H1 (cell line): Measurements from ENCODE around the gene COL6A1. TPM values are rescaled to one million over a fixed set of nuclear protein-coding genes. Genes with fewer than 3 reads are reported as not detected.

Source experiments
- EZH2 ChIP-seq: fragments of 200-600 bp; sonication (generic); IDR thresholded peaks from 2 replicates; pipeline ENCODE4 v1.7.1; 2012; ENCODE audit warnings: low read depth, mild to moderate bottlenecking, moderate library complexity, low read length, inconsistent platforms; ENCODE audit not compliant: severe bottlenecking
- HDAC2 ChIP-seq, 2 experiments: fragments of 300-600 bp in 1 of 2; sonication (generic) in 1 of 2; IDR thresholded peaks; 2 replicates each; pipeline ENCODE4 v1.6.1; 2011 to 2012; ENCODE audit warnings: low read depth in 2 of 2, low read length in 2 of 2, mild to moderate bottlenecking in 2 of 2, moderate library complexity in 2 of 2, borderline replicate concordance in 1 of 2, inconsistent platforms in 1 of 2
- JUN ChIP-seq: IDR thresholded peaks from 2 replicates; pipeline ENCODE4 v1.6.1; 2011; ENCODE audit warnings: low read depth, mild to moderate bottlenecking, improper control_type of control experiment, low read length
- KDM4A ChIP-seq: IDR thresholded peaks from one replicate; pipeline ENCODE4 v1.7.1; 2012; ENCODE audit warnings: low read depth, mild to moderate bottlenecking, moderate library complexity, low read length, inconsistent platforms; ENCODE audit not compliant: severe bottlenecking
- SIN3A ChIP-seq, 2 experiments: IDR thresholded peaks in 1 of 2; conservative IDR thresholded peaks in 1 of 2; 2 replicates each; pipeline ENCODE4 v1.6.1; 2011 to 2012; ENCODE audit warnings: low read length in 2 of 2, improper control_type of control experiment in 1 of 2, low read depth in 1 of 2, mild to moderate bottlenecking in 1 of 2
- TBP ChIP-seq: IDR thresholded peaks from 2 replicates; pipeline ENCODE4 v1.6.1; 2011; ENCODE audit warnings: low read depth, low read length, improper control_type of control experiment
- ZNF274 ChIP-seq: IDR thresholded peaks from 2 replicates; pipeline ENCODE4 v1.7.0; 2012; ENCODE audit warnings: low read length, borderline replicate concordance; ENCODE audit errors: extremely low read depth
- polyA plus RNA-seq, 7 experiments: library from polyadenylated mRNA; depleted of rRNA in 3 of 7; stranded (reverse) in 5 of 7; unstranded in 2 of 7; fragments of >200 nt in 5 of 7; fragments of 200-250 nt in 2 of 7; gene quantifications; 1 replicate in 5 of 7; 2 replicates in 1 of 7; 4 replicates in 1 of 7; pipeline versions ENCODE4 v1.2.1 to v1.2.3, GENCODE V29; 2011 to 2013; ENCODE audit warnings: missing spikeins in 2 of 7, mixed read lengths in 2 of 7
- total RNA-seq: library from RNA; stranded (reverse); fragmentation: NEBNext Ultra II Directional; extraction: Animal tissue kit (Norgen Biotek cat#: 25700); gene quantifications from 2 replicates; pipeline ENCODE4 v1.2.1, GENCODE V29; 2021

The COL6A1 gene
- total and polyA plus RNA-seq, 2 of the 8 experiments (the other 6 are each of a cell fraction or from before 2014, with no cell fraction given), result 100 to 115 TPM

GRCh38 chr21:45969921-45970673 lies 11.5 kb upstream of the COL6A1 start (continued):
- no peak for TF ChIP-seq JUN
- TF ChIP-seq KDM4A, result no peak
- no peak for TF ChIP-seq EZH2
- no peak for TF ChIP-seq HDAC2 (IDR thresholded peaks at IDR 0.05; ENCODE audit: borderline replicate concordance in 1 of 2, low read depth in 2 of 2, low read length in 2 of 2)
- TF ChIP-seq ZNF274, result no peak
- TF ChIP-seq SIN3A (conservative IDR thresholded peaks at IDR 0.05 in 1 of 2, IDR thresholded peaks at IDR 0.05 in 1 of 2; ENCODE audit: low read depth in 1 of 2, low read length in 2 of 2), result no peak
- TF ChIP-seq TBP, result no peak
